Ishikawa (cell line): ENCODE results near the gene SRSF2.

ENCODE experiments used
- CEBPB ChIP-seq: IDR thresholded peaks from 2 replicates; pipeline ENCODE4 v1.6.1; 2012
- CREB1 ChIP-seq: IDR thresholded peaks from 2 replicates; pipeline ENCODE4 v1.6.1; 2012; ENCODE audit warnings: low read depth
- MAX ChIP-seq: IDR thresholded peaks from 2 replicates; pipeline ENCODE4 v1.6.1; 2012
- TCF12 ChIP-seq: IDR thresholded peaks from 2 replicates; pipeline ENCODE4 v1.6.1; 2012; ENCODE audit warnings: low read depth

DNA sequence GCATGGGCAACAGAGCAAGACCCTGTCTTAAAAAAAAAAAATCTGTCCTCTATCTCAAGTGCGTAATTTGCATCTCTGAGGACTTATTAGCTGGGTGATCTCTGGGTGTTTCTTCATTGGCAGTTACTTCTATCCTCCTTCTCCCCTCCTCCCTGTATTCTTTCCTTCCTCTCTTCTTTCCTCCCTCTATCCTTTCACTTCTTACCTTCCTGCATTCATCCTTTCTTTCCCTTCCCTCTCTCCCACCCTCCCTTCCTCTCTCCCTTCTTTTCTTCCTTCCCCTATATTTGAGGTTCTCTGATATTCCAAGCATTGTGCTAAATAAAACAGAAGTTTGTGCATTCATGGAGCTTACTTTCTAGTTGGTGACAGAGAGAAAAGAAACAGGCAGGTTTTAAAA lies 11.5 kb upstream of the SRSF2 start:
- no peak for TF ChIP-seq MAX
- no peak for TF ChIP-seq CEBPB
- TF ChIP-seq TCF12 = no peak
- TF ChIP-seq CREB1 = no peak
